Lung microvascular endothelial cell (primary cell): ENCODE measurements around the gene NR5A1. TPM values are rescaled to one million over a fixed set of nuclear protein-coding genes. Genes with fewer than 3 reads are reported as not detected.
A peak's percentile ranks its signal among the peaks of the same experiment; 100 is the strongest.

Experiments used
- DNase-seq, 2 donors: peaks; one replicate each; pipeline versions ENCODE4 v3.0.0 to v3.0.0-alpha.2; 2010; ENCODE audit warnings: low read depth in 2 of 2
- total RNA-seq: library from RNA; depleted of rRNA; stranded (reverse); fragments of >200 nt; gene quantifications from 2 replicates; pipeline ENCODE4 v1.2.1, GENCODE V29; 2014

Gene NR5A1
- total RNA-seq, 1 donor from 2014 or later, result not detected

DNA sequence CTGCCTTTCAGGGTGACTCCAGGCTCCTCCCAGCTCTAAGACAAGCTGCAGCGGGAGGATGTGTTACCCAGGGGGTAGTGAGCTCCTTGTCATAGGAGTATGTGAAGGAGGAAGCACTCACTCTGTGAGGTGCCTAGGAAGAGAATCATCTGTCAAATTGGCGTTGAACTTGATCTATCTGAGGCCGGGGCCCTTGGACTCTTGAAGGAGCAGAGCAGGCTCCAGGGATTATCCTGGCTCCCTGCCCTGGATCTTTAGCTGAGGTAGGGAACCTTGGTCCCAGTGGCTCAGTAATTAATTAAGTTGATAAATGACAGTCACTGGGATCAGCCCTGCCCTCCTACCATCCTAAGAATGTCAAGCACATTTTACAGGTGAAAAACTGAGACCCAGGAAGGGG lies 41.5 kb downstream of the NR5A1 start:
- no peak for DNase-seq

DNA sequence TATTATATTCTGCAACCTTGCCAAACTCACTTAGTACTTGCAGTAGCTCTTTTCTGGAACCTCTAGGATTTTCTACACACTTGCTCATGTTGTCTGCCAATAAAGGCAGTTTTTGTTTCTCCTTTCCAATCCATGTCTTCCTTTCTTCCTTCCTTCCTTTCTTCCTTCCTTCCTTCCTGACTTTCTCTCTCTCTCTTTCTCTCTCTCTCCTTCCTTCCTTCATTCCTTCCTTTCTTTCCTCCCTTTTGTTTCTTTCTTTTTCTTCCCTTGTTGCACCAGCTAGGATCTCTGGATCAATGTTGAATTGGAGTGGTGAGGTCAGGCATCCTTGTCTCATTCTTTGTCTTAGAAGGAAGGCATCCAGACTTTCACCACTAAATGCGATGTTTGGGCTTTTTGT lies 44.5 kb downstream of the NR5A1 start:
- DNase-seq, result no peak

DNA sequence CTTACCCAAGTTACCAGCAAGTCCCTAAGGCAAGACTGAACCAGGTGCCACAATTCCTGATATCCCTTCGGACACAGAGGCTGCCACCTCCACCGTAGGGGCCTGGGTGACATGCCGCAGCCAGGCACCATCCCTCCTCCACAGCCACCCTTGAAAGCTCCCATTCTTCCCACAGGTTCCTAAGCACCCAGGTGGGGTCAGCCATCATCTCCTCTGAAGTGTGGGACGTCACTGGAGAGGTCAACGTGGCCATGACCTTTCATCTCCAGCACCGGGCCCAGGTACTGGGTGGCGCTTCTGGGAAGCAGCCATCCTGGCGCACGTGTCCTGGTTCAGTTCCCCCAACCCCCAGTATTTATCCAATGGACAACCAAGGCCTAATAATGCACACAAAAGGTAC lies 48.8 kb downstream of the NR5A1 start:
- no peak for DNase-seq

DNA sequence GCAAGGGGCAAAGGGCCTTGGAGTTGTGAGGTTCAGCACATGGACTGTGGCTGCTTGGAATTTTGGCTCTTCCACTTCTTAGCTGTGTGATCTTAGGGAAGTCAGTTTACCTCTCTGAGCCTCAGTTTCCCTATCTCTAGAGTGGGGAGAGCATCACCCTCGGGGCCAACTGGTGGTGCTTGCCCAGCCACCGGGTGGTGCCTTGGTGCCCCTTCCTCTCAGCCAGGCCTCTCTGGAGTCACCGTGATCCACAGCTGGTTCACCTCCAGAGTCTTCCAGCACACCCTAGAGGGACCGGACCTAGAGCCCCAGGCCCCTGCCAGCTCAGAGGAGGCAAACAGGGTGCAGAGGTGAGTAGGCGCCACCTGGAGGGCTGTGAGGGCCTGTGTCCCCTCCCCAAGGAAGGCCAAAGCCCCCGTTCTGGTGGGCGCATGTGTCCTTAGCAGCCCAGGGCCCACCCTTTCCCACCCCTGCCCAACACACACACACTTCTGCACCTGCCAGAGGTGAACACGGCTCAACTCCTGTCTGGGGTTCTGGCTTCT lies 49.2 kb downstream of the NR5A1 start:
- DNase-seq, result no peak

DNA sequence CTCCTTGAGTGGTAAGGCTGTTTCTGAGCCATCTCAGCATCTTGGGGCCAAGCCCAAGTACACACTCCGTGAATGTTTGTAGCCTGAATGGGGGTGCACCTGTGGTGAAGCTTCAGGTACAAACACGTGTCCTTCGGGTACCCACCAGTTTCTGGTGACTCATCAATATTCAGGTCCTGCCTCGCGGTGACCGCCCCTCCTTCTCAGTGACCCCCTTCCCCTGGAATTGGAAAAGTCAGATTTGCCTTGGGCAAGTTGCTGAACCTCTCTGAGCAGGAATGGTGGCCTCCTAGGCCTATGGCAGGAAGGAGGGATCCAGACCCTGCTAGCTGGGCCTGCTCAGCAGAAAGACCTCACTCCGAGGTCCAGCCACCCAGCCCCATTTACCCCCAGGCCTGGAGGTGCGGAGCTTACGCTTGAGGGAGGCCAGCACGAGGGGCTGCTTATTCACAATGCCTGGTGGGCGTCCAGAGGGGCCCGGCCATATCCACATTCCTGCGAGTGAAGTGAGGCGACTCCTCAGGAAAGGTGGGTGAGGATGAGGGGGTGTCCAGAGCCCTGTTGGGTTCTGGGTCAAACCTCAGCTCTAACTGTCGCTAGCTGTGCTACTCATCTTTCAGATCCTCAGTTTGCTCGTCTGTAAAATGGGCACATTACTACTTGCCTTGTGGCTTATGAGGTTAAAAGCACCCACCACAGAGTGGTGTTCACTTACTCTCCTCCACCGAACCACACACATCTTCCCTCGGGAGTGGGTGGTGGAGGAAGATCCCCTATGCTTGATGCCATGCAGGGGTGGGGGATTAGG lies 49.9 kb downstream of the NR5A1 start:
- no peak for DNase-seq

DNA sequence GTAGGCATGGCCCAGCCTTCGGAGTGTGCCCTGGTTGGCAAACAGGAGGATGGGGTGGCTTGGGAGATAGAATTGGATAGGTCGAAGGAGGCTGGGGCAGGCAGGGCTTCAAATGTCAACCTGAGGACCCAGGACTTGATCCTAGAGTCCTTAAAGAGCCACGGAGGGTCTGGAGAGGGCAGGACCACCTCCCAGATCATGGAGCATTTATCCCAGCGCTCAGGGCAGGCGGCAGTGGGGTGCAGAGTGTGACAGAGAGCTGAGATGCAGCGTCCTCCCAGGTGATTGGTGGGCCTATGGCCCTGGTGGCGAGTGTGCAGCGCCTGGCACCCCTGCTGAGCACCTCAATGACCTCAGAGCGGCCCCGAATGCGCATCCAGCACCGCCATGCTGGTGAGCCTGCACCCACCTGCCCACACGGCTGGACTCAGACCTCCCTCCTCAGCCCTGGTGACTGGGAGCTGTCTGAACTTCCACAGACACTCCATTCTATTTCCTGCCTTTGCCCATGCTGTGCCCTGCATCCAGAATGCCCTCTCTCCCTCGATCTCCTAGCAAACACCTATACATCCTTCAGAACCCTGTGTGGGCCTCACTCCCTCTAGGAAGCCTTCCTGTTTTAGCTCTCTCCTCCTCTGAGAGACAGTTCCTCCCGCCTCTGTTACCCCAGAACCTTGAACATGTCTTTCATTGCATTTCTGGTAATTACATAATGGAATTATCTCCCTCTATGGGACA lies 50.7 kb downstream of the NR5A1 start:
- DNase-seq, result no peak

DNA sequence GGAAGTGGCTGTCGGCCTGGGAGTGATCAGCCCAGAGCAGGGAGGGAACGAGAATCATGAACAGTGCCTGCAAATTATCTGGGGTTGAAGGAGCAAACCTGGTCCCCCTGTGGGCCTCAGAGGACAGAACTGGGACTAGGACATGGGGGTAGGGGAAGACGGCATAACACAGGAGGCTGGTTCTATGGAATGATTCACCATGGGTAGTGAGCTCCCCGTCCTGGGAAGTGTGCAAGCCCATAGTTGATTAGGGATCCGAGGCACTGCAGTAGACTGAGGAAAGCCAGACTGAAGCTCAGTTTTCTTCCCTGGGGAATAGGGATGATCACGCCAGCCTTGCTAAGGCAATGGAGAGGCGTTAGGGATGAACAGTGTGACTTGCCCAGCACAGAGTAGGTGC lies 51.4 kb downstream of the NR5A1 start:
- DNase-seq, result no peak

DNA sequence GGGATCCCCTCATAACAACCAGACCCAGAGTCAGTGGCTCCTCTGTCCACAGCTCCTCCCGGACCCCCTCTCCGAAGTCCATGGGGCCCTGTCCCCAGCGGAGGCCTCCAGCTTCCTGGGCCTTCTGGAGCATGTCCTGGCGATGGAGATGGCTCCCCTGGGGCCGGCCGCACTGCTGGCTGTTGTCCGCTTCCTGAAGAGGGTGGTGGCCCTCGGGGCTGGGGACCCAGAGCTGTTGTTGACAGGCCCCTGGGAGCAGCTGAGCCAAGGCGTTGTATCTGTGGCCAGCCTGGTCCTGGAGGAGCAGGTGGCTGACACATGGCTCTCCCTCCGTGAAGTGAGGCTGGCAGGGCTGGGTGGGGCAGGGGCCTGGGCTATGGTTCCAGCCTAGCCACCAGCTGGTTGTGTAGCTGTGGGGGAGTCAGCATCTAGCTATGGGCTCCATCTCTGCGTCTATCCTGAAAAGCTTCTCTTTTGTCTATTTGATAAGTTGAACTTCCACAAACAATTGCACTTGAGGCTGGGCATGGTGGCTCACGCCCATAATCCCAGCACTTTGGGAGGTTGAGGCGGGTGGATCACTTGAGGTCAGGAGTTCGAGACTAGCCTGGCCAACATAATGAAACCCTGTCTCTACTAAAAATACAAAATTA lies 52.3 kb downstream of the NR5A1 start:
- no peak for DNase-seq

DNA sequence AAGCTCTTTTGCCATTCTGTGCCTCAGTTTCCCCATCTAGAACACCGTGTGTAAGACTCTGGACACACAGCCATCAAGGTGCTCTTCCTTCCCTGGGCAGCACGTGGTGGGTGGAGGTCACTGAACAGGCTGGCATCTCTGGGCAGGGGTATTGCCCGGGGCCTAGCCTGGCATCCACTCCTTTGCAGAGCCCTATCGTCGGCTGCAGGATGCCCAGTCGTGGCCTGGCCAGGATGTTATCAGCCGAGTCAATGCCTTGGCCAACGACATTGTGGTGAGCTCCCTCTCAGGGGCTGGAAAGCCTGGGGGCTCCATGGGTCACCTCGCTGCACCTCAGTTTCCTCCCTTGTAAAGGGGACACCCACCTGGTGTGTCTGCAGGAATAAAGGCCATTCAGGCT lies 52.9 kb downstream of the NR5A1 start:
- DNase-seq, result no peak

DNA sequence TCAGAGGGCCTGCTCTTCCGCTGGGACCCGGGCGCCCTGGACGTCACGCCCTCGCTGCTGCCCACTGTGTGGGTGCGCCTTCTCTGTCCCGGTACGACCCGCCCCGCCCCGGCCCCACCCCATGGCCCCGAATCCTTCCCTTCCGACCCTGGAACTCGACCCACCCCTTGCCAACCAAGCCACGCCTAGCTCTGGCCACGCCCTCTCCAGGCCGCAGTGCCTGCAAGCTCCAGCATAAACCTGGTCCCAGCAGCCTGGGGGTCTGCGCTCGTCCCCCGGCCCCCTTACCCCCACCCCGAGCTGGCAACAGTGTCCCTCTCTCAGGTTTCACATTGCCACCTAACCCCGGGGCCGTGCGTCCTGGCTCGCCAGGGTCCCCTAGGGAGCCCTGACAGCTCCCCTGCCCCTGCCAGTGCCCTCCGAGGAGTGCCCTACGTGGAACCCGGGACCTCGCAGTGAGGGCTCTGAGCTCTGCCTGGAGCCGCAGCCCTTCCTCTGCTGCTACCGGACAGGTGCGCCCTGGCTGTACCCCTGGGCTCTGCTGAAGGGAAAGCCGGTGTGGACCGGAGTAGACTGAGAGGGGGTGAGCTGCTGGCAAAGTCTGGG lies 53.5 kb downstream of the NR5A1 start:
- no peak for DNase-seq

DNA sequence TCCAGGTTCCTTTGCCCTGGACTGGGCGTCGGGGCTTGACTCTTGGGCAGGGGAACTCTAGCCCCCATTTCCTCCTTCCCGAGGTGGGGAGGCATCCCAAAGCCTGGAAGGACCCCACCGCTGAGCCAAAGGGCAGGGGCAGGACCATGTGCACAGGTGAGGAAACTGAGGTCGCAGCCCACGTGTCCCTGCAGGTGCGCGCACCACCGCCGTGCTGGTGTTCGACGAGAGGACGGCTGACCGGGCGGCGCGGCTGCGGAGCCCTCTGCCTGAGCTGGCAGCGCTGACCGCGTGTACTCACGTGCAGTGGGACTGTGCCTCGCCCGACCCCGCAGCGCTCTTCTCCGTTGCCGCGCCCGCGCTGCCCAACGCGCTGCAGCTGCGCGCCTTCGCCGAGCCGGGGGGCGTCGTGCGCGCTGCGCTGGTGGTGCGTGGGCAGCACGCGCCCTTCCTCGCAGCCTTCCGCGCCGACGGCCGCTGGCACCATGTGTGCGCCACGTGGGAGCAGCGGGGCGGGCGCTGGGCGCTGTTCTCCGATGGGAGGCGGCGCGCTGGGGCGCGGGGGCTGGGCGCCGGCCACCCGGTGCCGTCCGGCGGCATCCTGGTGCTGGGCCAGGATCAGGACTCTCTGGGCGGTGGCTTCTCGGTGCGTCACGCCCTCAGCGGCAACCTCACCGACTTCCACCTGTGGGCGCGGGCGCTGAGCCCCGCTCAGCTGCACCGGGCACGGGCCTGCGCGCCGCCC lies 54.2 kb downstream of the NR5A1 start:
- DNase-seq, result no peak

DNA sequence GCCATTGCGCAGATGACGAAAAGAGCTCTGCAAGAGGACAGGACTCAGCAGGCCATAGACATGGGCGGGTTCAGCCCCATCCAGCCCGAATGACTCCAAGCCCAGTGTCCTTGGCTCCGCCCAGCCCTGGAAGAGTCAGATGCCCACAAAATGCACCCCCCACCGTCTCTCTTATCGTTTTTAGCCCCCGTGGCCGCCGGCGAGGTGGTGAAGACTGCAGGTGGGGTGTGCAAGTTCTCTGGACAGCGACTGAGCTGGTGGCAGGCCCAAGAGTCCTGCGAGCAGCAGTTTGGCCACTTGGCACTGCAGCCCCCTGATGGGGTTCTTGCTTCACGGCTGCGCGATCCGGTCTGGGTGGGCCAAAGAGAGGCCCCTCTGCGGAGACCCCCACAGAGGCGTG lies 54.9 kb downstream of the NR5A1 start:
- no peak for DNase-seq

DNA sequence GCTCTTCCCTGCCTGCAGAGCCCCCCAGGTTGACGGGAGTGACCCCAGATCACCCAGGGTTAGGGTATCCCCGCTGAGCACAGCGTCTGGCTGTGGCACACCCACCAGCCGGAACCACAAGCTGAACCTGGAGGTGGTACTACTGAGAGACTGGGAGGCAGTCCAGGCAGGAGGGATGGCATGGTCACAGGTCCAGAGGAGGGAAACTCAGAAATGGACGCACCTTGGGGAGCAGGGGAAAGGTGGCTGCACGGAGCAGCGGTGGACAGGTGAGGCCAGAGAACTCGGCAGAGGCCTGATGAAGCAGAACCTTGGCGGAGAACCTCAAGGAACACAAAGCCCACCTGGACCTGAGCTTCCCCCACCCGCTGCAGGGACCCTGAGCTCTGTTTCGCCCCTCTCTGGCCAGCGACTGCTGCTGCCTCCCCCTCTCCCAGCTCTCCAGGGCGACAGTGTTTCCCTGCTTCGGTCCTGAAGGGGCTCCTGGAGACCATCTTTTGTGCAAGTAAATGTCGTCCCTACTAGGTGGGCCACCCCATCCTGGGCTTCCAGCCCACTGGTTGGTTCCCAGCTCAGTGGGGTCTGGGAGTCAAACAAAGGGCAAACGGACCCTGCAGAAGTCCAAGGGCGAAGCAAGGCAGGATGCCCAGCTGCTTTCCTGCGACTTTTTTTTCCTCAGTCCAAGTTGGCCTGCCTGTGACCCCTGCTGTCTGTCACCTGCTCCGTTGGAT lies 56.1 kb downstream of the NR5A1 start:
- no peak for DNase-seq

DNA sequence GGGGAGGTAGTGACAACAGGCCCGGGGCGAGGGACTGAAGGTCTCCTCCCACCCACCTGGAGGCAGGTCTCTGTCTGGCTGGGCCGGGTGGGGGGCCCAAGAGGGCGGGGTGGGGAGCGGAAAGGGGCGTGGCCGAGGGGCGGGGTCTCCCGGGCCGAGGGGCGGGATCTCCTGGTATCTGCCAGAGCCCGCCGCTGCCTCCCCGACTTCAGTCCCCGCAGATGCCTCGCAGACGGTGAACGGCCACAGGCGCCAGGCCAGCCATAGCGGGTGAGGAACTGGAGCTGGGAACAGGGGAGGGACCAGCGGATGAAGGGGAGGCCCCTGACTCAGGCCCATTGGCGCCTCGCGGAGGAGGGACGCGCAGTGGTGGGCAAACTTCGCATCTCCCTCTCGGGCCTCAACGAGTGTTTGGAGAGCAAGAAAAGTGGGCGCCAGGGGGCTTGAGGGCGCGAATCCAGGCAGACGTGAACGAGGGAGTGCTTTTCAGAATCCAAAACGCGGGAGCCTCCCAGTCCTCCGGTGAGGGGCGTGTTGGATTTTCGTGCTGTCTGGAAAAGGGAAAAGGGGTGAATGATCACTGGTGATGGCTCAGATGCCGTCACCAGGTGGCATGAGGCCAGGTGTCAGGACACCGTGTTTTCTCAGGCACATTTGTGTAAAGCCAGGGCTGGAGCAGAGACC lies 56.8 kb downstream of the NR5A1 start, which contains the start of gene ADGRD2:
ADGRD2 (plus strand) TSS at position 211 of the 684 bp plus-strand sequence. CDS start 1,216 bp downstream, outside the sequence.
- DNase-seq, result peak in 1 of 2 donors; percentile 24

DNA sequence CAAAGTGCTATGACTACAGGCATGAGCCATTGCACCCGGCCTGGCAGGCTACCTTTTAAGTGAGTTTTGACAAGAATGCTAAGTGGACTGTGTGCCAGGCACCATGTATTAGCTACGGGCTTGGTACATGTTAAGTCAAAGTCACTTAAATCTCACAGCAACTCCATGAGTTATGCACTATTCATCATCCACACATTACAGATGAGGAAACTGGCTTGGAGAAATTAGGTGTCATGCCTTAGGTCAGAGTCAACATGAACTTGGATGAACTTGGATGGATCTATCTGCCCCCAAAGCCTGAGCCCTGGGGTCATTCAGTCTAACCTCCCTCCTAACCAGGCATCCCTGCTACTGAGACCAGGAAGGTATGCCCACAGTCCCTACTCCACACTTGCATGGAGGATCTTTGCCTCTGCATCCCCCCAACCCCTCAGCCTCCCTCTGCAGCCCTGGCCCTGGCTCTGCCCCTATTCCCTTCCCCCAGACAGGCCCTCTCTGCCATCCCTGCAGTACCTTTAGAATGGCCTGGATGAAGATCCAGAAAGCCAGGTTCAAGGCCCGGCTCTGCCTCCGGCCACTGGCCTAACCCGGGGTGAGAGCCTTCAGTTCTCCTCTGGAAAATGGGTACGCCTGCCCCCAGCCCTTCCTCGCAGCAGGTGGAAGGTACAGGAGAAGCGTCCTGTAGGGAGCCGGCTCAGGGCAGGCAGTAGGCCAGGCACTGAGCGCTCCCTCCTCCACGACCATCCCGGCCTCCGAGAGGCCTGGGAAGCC lies 57.6 kb downstream of the NR5A1 start:
- DNase-seq, result no peak

DNA sequence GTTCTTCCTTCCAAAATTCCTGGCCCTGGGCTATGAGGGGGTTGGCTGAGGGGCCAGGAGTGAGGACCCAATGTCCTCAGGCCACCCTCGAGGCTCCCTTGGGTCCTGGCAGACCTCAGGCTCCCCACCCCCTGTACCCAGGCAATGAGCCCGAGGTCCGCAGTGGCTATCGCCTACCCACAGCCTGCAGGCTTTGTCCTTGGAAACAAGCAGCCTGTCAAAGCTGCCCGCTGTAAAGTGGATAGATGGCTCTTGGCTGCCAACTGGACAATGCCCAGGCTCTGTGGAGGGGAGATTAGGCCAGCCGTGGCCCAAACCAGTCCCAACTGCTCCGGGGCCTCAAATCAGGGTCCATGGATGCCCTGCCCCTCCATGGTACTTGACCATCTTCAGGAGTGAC lies 59.2 kb downstream of the NR5A1 start:
- DNase-seq, result no peak

DNA sequence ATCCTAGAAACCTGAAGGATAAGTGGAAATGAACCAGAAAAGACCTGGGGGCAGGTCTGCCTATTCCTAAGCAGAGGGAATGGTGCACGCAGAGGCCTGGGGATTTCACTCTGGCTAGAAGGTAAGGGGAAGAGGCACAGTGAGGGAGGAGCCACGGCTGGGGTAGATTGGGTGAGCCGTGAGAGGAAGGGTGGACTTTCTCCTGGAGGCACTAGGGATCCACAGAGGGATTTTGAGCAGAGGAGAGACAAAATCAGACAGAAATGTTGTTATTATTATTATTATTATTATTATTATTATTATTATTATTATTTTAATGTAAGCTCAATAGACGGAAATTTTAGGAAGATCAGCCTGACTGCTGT lies 59.9 kb downstream of the NR5A1 start:
- DNase-seq, result no peak

DNA sequence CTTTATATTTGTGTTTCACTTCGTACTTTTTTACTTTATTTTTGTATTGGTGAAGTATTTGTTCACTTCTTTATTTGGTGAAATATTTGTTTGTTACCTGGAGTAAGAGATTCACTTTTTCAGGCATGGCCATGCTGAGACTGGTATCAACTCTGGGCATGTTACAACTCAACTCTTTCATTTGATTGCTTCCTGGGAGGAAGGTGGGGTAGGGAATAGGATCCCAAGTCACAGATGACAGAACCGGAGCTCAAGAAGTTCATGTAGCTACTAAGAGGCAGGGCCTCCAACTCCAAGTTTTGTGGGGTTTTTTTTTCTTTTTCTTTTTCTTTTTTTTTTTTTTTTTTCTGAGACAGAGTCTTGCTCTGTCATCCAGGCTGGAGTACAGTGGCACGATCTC lies 63.0 kb downstream of the NR5A1 start:
- no peak for DNase-seq

DNA sequence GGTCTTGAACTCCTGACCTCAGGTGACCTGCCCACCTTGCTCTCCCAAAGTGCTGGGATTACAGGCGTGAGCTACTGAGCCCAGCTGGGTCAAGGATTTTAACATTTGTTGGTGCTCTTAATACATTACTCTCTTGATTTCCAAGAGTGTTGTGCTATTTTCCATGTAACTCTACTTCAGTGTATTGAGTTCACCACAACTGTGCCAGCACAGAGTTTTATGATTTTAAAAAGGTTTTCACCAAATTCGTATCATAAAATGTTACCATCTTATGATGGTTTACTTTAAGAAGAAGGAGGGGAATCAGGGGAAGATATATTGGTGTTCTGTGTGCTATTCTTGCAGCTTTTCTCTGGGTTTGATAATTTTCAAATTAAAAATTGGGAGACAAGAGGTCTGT lies 63.6 kb downstream of the NR5A1 start:
- DNase-seq, result no peak
